Osteocyte (in vitro differentiated cells): ENCODE data around the gene SCNN1G. TPM values are rescaled to one million over a fixed set of nuclear protein-coding genes. Genes with fewer than 3 reads are reported as not detected.

Experiments
- DNase-seq: peaks from one replicate; pipeline ENCODE4 v3.0.0; 2021; ENCODE audit warnings: mixed read lengths; ENCODE audit not compliant: unreplicated experiment; ENCODE audit errors: extremely low spot score
- H3K27ac Mint-ChIP-seq: one replicate; pipeline ENCODE4 v1.8.0; 2021; ENCODE audit warnings: mild to moderate bottlenecking, mixed read lengths; ENCODE audit not compliant: unreplicated experiment
- H3K27me3 Mint-ChIP-seq: one replicate; pipeline ENCODE4 v1.8.0; 2021; ENCODE audit warnings: mixed read lengths; ENCODE audit not compliant: unreplicated experiment
- H3K36me3 Mint-ChIP-seq: one replicate; pipeline ENCODE4 v1.8.0; 2021; ENCODE audit warnings: mixed read lengths; ENCODE audit not compliant: unreplicated experiment
- H3K4me1 Mint-ChIP-seq: one replicate; pipeline ENCODE4 v1.8.0; 2021; ENCODE audit warnings: mixed read lengths; ENCODE audit not compliant: unreplicated experiment
- H3K4me3 Mint-ChIP-seq: one replicate; pipeline ENCODE4 v1.8.0; 2021; ENCODE audit warnings: mild to moderate bottlenecking, moderate library complexity, mixed read lengths; ENCODE audit not compliant: unreplicated experiment
- H3K9me3 Mint-ChIP-seq: one replicate; pipeline ENCODE4 v1.8.0; 2021; ENCODE audit warnings: mixed read lengths; ENCODE audit not compliant: unreplicated experiment
- total RNA-seq: library from RNA; stranded (reverse); gene quantifications from 2 replicates; pipeline ENCODE4 v1.2.1, GENCODE V29; 2021
- TF ChIP-seq, protein P1 (sequence below): fragments of 200-600 bp; sonication (generic); IDR thresholded peaks from 2 replicates; pipeline ENCODE4 v1.5.0; 2021; ENCODE audit warnings: antibody characterized with exemption, mild to moderate bottlenecking, moderate library complexity

Gene SCNN1G
- total RNA-seq, 1 donor from 2014 or later = not detected

DNA sequence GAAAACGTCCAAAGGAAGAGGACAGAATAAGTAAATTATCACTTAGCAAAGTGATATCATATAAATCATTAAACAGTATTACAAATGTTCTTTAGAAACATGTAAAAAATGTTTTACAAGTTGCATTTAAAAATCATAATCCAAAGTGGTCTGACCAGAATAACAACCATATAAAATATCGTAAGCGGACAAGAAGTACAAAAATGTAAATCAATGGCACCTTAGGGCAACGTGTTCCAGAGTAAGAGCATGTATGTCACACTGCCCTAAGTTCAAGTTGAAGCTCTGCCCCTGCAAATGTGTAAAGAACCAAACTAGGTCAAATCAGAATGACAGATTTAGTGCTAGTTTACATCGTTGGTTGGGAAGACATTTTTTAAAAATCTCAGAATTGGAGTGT, 44.7 kb upstream of the SCNN1G start:
- Mint-ChIP-seq H3K4me3 (no peak overlapping the region), H3K27me3 (no peaks in the 10 kb centered on the region), H3K4me1 (peaks cover 7% of the 10 kb centered on the region), H3K36me3 (peaks cover 4% of the 10 kb centered on the region), H3K9me3 (peaks cover 12% of the 10 kb centered on the region), H3K27ac (no peak overlapping the region)
- no peak for DNase-seq
- TF ChIP-seq, protein P1, sequence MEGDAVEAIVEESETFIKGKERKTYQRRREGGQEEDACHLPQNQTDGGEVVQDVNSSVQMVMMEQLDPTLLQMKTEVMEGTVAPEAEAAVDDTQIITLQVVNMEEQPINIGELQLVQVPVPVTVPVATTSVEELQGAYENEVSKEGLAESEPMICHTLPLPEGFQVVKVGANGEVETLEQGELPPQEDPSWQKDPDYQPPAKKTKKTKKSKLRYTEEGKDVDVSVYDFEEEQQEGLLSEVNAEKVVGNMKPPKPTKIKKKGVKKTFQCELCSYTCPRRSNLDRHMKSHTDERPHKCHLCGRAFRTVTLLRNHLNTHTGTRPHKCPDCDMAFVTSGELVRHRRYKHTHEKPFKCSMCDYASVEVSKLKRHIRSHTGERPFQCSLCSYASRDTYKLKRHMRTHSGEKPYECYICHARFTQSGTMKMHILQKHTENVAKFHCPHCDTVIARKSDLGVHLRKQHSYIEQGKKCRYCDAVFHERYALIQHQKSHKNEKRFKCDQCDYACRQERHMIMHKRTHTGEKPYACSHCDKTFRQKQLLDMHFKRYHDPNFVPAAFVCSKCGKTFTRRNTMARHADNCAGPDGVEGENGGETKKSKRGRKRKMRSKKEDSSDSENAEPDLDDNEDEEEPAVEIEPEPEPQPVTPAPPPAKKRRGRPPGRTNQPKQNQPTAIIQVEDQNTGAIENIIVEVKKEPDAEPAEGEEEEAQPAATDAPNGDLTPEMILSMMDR = no peak

- Mint-ChIP-seq H3K27me3 (no peaks in the 10 kb centered on the region), H3K9me3 (peaks cover 10% of the 10 kb centered on the region), H3K4me1 (peaks cover 3% of the 10 kb centered on the region), H3K27ac (no peak overlapping the region), H3K36me3 (peaks cover under 1% of the 10 kb centered on the region), H3K4me3 (no peak overlapping the region)
- no peak for DNase-seq
- TF ChIP-seq, protein P1 = no peak
Measured at GRCh38 chr16:23140107-23140506, 42.4 kb upstream of the SCNN1G start.

DNA sequence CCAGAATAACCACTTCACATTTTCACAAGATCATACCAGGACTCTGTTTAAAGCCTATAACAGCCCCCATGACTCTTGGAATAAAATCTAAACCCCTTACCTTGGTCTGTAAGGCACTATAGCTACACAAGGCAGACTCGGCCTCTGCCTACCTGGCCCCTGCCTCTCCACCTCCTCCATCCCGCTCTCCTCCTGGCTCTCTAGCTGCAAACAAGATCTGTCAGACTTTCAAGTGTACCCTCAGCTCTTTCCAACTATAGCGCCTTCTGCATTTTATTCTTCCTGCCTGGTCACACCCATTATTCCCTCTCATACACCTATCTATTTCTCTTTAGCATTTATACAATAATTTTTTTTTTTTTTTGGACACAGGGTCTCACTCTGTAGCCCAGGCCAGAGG, 41.5 kb upstream of the SCNN1G start:
- Mint-ChIP-seq H3K4me3 (no peak overlapping the region), H3K4me1 (peaks cover 12% of the 10 kb centered on the region), H3K36me3 (no peaks in the 10 kb centered on the region), H3K9me3 (peaks cover 1% of the 10 kb centered on the region), H3K27ac (no peak overlapping the region), H3K27me3 (no peaks in the 10 kb centered on the region)
- TF ChIP-seq, protein P1 = no peak
- no peak for DNase-seq

DNA sequence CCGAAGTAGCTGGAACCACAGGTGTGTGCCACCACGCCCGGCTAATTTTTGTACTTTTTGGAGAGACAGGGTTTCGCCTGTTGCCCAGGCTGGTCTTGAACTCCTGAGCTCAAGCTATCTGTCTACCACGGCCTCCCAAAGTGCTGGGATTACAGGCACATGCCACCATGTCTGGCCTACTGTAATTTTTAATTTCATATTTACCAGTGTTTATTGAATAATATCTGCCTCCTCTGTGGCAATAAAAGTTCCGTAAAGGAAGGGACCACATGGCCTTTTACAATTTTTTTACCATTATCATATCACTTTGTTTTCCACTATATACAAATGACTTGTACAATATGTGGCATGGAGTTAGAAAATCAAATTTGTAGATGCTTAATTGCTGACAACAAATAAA, 41.0 kb upstream of the SCNN1G start:
- TF ChIP-seq, protein P1 = no peak
- H3K36me3 Mint-ChIP-seq = no peaks in the 10 kb centered on the region
- no peaks in the 10 kb centered on the region for H3K27me3 Mint-ChIP-seq
- H3K27ac Mint-ChIP-seq = no peak overlapping the region
- no peaks in the 10 kb centered on the region for H3K9me3 Mint-ChIP-seq
- no peak overlapping the region for H3K4me3 Mint-ChIP-seq
- no peak for DNase-seq
- peaks cover 13% of the 10 kb centered on the region for H3K4me1 Mint-ChIP-seq

DNA sequence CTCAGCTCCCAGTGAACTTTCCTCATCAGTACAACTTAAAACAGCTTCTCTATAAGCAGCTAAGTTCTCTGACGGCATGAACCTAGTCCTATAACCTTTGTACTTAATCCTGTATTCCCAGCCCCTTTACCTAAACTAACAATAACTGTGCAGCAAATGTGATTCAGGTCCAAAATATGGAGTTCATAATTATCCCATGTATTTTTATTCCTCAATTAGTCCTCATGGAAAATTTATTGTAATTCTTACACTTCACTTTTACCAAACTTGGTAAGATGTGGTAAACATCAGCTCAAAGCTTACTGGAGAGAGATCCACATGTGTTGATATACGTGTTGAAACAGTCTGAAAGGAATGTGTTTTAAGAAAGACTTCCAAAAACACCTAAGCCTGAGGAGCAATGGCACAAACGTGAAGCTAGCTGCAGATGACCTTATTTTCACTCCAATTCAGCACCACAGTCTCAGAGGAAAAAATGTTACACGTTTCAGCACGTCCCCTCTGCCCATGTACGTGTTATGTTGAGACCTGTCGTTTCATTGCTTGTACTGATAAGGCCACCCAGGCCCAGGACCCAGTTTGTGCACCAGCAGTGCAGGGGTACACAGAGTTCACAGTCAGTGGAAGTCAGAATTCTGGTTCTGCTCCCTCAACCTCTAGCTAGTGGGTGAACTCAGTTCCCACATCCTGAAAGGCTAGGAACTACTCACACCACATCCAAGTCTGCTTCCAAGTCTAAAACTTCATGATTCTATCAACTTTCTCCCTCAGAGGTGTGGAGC, 40.4 kb upstream of the SCNN1G start:
- H3K36me3 Mint-ChIP-seq = no peaks in the 10 kb centered on the region
- TF ChIP-seq, protein P1 = no peak
- H3K4me3 Mint-ChIP-seq = no peak overlapping the region
- no peak overlapping the region for H3K27ac Mint-ChIP-seq
- H3K27me3 Mint-ChIP-seq = no peaks in the 10 kb centered on the region
- no peaks in the 10 kb centered on the region for H3K9me3 Mint-ChIP-seq
- DNase-seq = no peak
- peaks cover 19% of the 10 kb centered on the region for H3K4me1 Mint-ChIP-seq
